A549 (cell line): ENCODE data around the gene QSOX1. TPM values are rescaled to one million over a fixed set of nuclear protein-coding genes. Genes with fewer than 3 reads are reported as not detected.

Experiments
- ATAC-seq, 2 experiments: fragments of 200-7000 bp in 1 of 2; fragments of >200 bp in 1 of 2; cut with Nextera tagmentation in 1 of 2; cut with Tn5 transposase in 1 of 2; 3 replicates each; pipeline versions ENCODE4 v1.8.0 to v1.9.1; 2018 to 2020; ENCODE audit warnings: mild to moderate bottlenecking in 1 of 2, moderate library complexity in 1 of 2
- CTCF ChIA-PET: fragments of 300-600 bp; sonication (Branson Sonifier 250); formaldehyde crosslinking; extraction: SDS; loops from one replicate; lab custom pipeline; 2021; ENCODE audit warnings: antibody characterized with exemption, inconsistent platforms; lab: Yijun Ruan, JAX
- POLR2A ChIA-PET: fragments of 350-600 bp; formaldehyde crosslinking; extraction: SDS; loops from one replicate; lab custom pipeline; 2021; ENCODE audit warnings: antibody characterized with exemption, inconsistent platforms; lab: Yijun Ruan, JAX
- DNase-seq, 2 experiments: peaks; one replicate each; pipeline versions ENCODE4 v3.0.0 to v3.0.0-alpha.2; 2011 to 2016; ENCODE audit warnings: low read depth in 1 of 2, low spot score in 1 of 2
- FAIRE-seq: peaks from 2 replicates; lab custom pipeline; 2011; peaks lifted over from hg19 to GRCh38; lab: Jason Lieb, UNC
- H3K27ac ChIP-seq, 2 experiments: fragments of >200 bp; sonication (Bioruptor Twin); formaldehyde crosslinking; 3 replicates each; pipeline ENCODE4 v1.5.1; 2016 to 2017
- H3K4me1 ChIP-seq: fragments of >200 bp; sonication (Bioruptor Twin); formaldehyde crosslinking; 3 replicates; pipeline ENCODE4 v1.6.1; 2016
- H3K4me2 ChIP-seq: fragments of >200 bp; sonication (Bioruptor Twin); formaldehyde crosslinking; 3 replicates; pipeline ENCODE4 v1.6.1; 2016
- H3K4me3 ChIP-seq: fragments of >200 bp; sonication (Bioruptor Twin); formaldehyde crosslinking; 3 replicates; pipeline ENCODE4 v1.5.1; 2016
- H3K9me3 ChIP-seq: fragments of >200 bp; sonication (Bioruptor Twin); formaldehyde crosslinking; 3 replicates; pipeline ENCODE4 v1.6.1; 2016
- CBX2 ChIP-seq: fragments of 200-600 bp; sonication (generic); IDR thresholded peaks from 2 replicates; pipeline ENCODE4 v1.6.1; 2016; ENCODE audit warnings: low read depth, mild to moderate bottlenecking, borderline replicate concordance
- CBX8 ChIP-seq: fragments of 200-600 bp; sonication (generic); IDR thresholded peaks from 2 replicates; pipeline ENCODE4 v1.6.1; 2016
- CTCF ChIP-seq: fragments of >200 bp; sonication (Bioruptor Twin); formaldehyde crosslinking; IDR thresholded peaks from 3 replicates; pipeline ENCODE4 v1.5.1; 2016
- ESRRA ChIP-seq: fragments of 150-350 bp; IDR thresholded peaks from 2 replicates; pipeline ENCODE4 v1.6.1; 2014; ENCODE audit warnings: mild to moderate bottlenecking, low read length, borderline replicate concordance
- GATA3 ChIP-seq: IDR thresholded peaks from 2 replicates; pipeline ENCODE4 v1.6.1; 2012; ENCODE audit warnings: borderline replicate concordance
- HDAC2 ChIP-seq: fragments of 200-600 bp; sonication (generic); IDR thresholded peaks from 2 replicates; pipeline ENCODE4 v1.6.1; 2016
- HES2 ChIP-seq: fragments of >200 bp; sonication (Bioruptor Twin); formaldehyde crosslinking; IDR thresholded peaks from 2 replicates; pipeline ENCODE4 v1.6.1; 2016
- HEYL ChIP-seq: fragments of 250-450 bp; sonication (Bioruptor Pico); IDR thresholded peaks from 2 replicates; pipeline ENCODE4 v1.8.0; 2021; ENCODE audit warnings: mild to moderate bottlenecking, moderate library complexity
- JUN ChIP-seq, 2 experiments: fragments of >200 bp; sonication (Bioruptor Twin); formaldehyde crosslinking; IDR thresholded peaks; 2 replicates in 1 of 2; 3 replicates in 1 of 2; pipeline ENCODE4 v1.6.1; 2016 to 2017
- JUNB ChIP-seq: fragments of >200 bp; sonication (Bioruptor Twin); formaldehyde crosslinking; IDR thresholded peaks from 2 replicates; pipeline ENCODE4 v1.6.1; 2016
- KDM1A ChIP-seq: fragments of 200-600 bp; sonication (generic); IDR thresholded peaks from 2 replicates; pipeline ENCODE4 v1.6.1; 2016; ENCODE audit warnings: low read depth, mild to moderate bottlenecking
- MAFK ChIP-seq: fragments of 450-650 bp; IDR thresholded peaks from 2 replicates; pipeline ENCODE4 v1.6.1; 2014; ENCODE audit not compliant: partially characterized antibody
- MAX ChIP-seq: IDR thresholded peaks from 2 replicates; pipeline ENCODE4 v1.6.1; 2012
- MYC ChIP-seq: IDR thresholded peaks from 2 replicates; pipeline ENCODE4 v1.6.1; 2012; ENCODE audit warnings: mild to moderate bottlenecking, inconsistent platforms, low read length, improper control_type of control experiment, borderline replicate concordance
- POLR2A ChIP-seq: IDR thresholded peaks from 2 replicates; pipeline ENCODE4 v1.6.1; 2012; ENCODE audit warnings: mild to moderate bottlenecking, low read length
- RAD21 ChIP-seq, 2 experiments: fragments of >200 bp in 1 of 2; sonication (Bioruptor Twin) in 1 of 2; formaldehyde crosslinking in 1 of 2; IDR thresholded peaks in 1 of 2; conservative IDR thresholded peaks in 1 of 2; 2 replicates in 1 of 2; 3 replicates in 1 of 2; pipeline ENCODE4 v1.6.1; 2012 to 2018; ENCODE audit warnings: inconsistent platforms in 1 of 2
- RARB ChIP-seq: fragments of 250-450 bp; sonication (Bioruptor Pico); IDR thresholded peaks from 2 replicates; pipeline ENCODE4 v1.8.0; 2021; ENCODE audit warnings: mild to moderate bottlenecking, moderate library complexity
- RFX5 ChIP-seq: fragments of 450-650 bp; IDR thresholded peaks from 2 replicates; pipeline ENCODE4 v1.7.1; 2014; ENCODE audit warnings: antibody characterized with exemption, mild to moderate bottlenecking, moderate library complexity
- SMC3 ChIP-seq: fragments of >200 bp; sonication (Bioruptor Twin); formaldehyde crosslinking; IDR thresholded peaks from 3 replicates; pipeline ENCODE4 v1.6.1; 2018; ENCODE audit warnings: inconsistent platforms
- SREBF2 ChIP-seq: fragments of 450-650 bp; IDR thresholded peaks from 2 replicates; pipeline ENCODE4 v1.6.1; 2014; ENCODE audit warnings: mild to moderate bottlenecking, moderate library complexity
- ZFP36 ChIP-seq: fragments of 450-650 bp; IDR thresholded peaks from 2 replicates; pipeline ENCODE4 v1.6.1; 2014; ENCODE audit warnings: borderline replicate concordance; ENCODE audit not compliant: partially characterized antibody
- ZNF302 ChIP-seq: fragments of 250-450 bp; sonication (Bioruptor Pico); IDR thresholded peaks from 2 replicates; pipeline ENCODE4 v1.9.0; 2021; ENCODE audit warnings: inconsistent platforms, mild to moderate bottlenecking, moderate library complexity
- WGBS: methylation state at CpG from one replicate; pipeline ENCODE4 v1.1.6; 2017; ENCODE audit errors: missing lambda C conversion rate; 5-methylcytosine and 5-hydroxymethylcytosine counted together
- polyA plus RNA-seq, 4 experiments: library from polyadenylated mRNA; depleted of rRNA in 3 of 4; stranded (reverse); fragments of >200 nt; fragmentation: RNase III in 1 of 4; extraction: RNeasy Plus Mini Kit Qiagen cat#74134 plus additional on column Dnase treatment in 1 of 4; gene quantifications; 2 replicates in 3 of 4; 3 replicates in 1 of 4; pipeline ENCODE4 v1.2.3, GENCODE V29; 2011 to 2017
- TF ChIP-seq, protein P1 (sequence below): fragments of 450-650 bp; IDR thresholded peaks from 2 replicates; pipeline ENCODE4 v1.6.1; 2014; ENCODE audit warnings: antibody characterized with exemption
- TF ChIP-seq, protein P2 (sequence below): IDR thresholded peaks from 2 replicates; pipeline ENCODE4 v1.6.1; 2012
- TF ChIP-seq, protein P3 (sequence below): fragments of 200-600 bp; sonication (generic); IDR thresholded peaks from 2 replicates; pipeline ENCODE4 v1.6.1; 2016; ENCODE audit warnings: antibody characterized with exemption, mild to moderate bottlenecking, moderate library complexity
- TF ChIP-seq, protein P4 (sequence below): fragments of 250-450 bp; sonication (Bioruptor Pico); IDR thresholded peaks from 2 replicates; pipeline ENCODE4 v1.5.0; 2021; ENCODE audit warnings: mild to moderate bottlenecking, moderate library complexity, borderline replicate concordance

Gene QSOX1
- polyA plus RNA-seq, 2 of the 4 experiments (the other 2 are of a cell fraction) = 43.8 to 60.2 TPM

DNA sequence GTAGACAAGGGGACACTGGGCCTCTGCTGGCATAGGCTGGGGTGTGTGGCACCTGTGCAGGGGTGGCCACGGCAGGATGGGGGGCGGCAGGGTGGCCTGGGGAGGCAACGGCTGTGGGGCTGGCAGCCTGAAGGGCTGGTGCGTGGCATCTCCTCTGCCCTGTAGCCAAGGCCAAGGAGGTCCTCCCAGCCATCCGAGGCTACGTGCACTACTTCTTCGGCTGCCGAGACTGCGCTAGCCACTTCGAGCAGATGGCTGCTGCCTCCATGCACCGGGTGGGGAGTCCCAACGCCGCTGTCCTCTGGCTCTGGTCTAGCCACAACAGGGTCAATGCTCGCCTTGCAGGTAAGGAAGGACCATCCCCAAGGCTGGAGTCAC lies 39.4 kb downstream of the QSOX1 start (continued):
- TF ChIP-seq, protein P1, sequence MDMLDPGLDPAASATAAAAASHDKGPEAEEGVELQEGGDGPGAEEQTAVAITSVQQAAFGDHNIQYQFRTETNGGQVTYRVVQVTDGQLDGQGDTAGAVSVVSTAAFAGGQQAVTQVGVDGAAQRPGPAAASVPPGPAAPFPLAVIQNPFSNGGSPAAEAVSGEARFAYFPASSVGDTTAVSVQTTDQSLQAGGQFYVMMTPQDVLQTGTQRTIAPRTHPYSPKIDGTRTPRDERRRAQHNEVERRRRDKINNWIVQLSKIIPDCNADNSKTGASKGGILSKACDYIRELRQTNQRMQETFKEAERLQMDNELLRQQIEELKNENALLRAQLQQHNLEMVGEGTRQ = no peak
- TF ChIP-seq CTCF (no peak), HES2 (no peak)

GRCh38 chr1:180194546-180195207 lies 40.0 kb downstream of the QSOX1 start:
- FAIRE-seq = no peak
- no peak for ATAC-seq
- no peak for TF ChIP-seq GATA3
- TF ChIP-seq, protein P2, sequence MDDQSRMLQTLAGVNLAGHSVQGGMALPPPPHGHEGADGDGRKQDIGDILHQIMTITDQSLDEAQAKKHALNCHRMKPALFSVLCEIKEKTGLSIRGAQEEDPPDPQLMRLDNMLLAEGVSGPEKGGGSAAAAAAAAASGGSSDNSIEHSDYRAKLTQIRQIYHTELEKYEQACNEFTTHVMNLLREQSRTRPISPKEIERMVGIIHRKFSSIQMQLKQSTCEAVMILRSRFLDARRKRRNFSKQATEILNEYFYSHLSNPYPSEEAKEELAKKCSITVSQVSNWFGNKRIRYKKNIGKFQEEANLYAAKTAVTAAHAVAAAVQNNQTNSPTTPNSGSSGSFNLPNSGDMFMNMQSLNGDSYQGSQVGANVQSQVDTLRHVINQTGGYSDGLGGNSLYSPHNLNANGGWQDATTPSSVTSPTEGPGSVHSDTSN = no peak
- Histone ChIP-seq H3K9me3 (no peaks in the 10 kb centered on the region), H3K4me1 (no peaks in the 10 kb centered on the region), H3K4me3 (no peak overlapping the region), H3K4me2 (no peak overlapping the region), H3K27ac (no peak overlapping the region)
- POLR2A ChIA-PET = no interaction called here
- CTCF ChIA-PET = interaction anchor here (1.0 to 9.2 kb wide), 3 partner anchors 15 to 288 kb away, joined by 4 to 50 read pairs (median 4); no protein-coding TSS in a partner anchor
- no peak for DNase-seq
- 88% methylated on average over 19 of the region's 19 CpGs for WGBS

DNA sequence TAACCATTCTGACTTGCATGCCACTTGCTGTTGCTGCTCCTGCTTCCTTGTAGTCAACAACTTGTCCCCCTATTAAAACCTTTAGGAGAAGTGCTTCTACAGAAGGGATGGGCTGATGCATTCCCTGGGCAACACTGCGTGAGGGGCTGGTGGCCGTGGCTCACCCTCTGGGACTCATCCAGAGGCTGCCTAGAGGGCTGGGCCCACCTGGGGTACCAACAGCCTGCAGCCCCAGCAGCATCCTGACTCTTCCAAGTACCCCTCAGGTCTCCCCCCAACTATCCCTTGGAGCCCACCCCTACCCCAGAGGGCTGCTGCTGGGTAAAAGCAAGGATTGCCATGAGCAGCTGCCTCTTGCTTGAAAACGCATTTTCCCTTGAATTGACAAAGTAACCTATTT lies 40.7 kb downstream of the QSOX1 start:
- ChIA-PET CTCF (interaction anchor here (1.0 to 9.2 kb wide), 4 partner anchors 9 to 287 kb away, joined by 4 to 77 read pairs (median 27); no protein-coding TSS in a partner anchor), POLR2A (no interaction called here)
- FAIRE-seq = no peak

DNA sequence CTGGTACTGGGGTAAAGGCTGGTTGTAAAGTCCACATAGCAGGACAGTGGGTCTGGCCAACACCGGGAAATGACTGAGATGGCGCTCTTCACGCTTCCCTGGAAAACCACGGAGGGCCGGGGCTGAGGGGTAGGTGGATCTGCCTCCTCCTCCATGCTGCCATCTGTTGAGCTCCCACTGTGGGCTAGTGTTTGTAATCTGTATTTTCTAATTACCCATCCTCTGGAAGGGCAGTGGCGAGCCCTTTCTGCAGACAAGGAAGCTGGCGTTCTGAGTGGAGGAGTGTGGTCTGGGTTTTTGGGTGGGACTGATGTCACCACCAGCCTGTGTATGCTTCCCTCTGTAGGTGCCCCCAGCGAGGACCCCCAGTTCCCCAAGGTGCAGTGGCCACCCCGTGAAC lies 41.2 kb downstream of the QSOX1 start:
- ATAC-seq (no peak), DNase-seq (no peak), FAIRE-seq (no peak)
- ChIA-PET CTCF (interaction anchor here (1.0 to 9.2 kb wide), 3 partner anchors 10 to 36 kb away, joined by 3 to 77 read pairs (median 50); no protein-coding TSS in a partner anchor), POLR2A (no interaction called here)
- Histone ChIP-seq H3K9me3 (no peaks in the 10 kb centered on the region), H3K4me2 (no peak overlapping the region), H3K27ac (no peak overlapping the region), H3K4me3 (no peak overlapping the region), H3K4me1 (no peaks in the 10 kb centered on the region)
- 92% methylated on average over 9 of the region's 9 CpGs for WGBS
- no peak for TF ChIP-seq SREBF2
- TF ChIP-seq, protein P3, sequence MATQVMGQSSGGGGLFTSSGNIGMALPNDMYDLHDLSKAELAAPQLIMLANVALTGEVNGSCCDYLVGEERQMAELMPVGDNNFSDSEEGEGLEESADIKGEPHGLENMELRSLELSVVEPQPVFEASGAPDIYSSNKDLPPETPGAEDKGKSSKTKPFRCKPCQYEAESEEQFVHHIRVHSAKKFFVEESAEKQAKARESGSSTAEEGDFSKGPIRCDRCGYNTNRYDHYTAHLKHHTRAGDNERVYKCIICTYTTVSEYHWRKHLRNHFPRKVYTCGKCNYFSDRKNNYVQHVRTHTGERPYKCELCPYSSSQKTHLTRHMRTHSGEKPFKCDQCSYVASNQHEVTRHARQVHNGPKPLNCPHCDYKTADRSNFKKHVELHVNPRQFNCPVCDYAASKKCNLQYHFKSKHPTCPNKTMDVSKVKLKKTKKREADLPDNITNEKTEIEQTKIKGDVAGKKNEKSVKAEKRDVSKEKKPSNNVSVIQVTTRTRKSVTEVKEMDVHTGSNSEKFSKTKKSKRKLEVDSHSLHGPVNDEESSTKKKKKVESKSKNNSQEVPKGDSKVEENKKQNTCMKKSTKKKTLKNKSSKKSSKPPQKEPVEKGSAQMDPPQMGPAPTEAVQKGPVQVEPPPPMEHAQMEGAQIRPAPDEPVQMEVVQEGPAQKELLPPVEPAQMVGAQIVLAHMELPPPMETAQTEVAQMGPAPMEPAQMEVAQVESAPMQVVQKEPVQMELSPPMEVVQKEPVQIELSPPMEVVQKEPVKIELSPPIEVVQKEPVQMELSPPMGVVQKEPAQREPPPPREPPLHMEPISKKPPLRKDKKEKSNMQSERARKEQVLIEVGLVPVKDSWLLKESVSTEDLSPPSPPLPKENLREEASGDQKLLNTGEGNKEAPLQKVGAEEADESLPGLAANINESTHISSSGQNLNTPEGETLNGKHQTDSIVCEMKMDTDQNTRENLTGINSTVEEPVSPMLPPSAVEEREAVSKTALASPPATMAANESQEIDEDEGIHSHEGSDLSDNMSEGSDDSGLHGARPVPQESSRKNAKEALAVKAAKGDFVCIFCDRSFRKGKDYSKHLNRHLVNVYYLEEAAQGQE = no peak
- no peak for TF ChIP-seq RFX5
- TF ChIP-seq, protein P4, sequence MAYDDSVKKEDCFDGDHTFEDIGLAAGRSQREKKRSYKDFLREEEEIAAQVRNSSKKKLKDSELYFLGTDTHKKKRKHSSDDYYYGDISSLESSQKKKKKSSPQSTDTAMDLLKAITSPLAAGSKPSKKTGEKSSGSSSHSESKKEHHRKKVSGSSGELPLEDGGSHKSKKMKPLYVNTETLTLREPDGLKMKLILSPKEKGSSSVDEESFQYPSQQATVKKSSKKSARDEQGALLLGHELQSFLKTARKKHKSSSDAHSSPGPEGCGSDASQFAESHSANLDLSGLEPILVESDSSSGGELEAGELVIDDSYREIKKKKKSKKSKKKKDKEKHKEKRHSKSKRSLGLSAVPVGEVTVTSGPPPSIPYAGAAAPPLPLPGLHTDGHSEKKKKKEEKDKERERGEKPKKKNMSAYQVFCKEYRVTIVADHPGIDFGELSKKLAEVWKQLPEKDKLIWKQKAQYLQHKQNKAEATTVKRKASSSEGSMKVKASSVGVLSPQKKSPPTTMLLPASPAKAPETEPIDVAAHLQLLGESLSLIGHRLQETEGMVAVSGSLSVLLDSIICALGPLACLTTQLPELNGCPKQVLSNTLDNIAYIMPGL (CRISPR knock-in tag) = no peak
- no peak for TF ChIP-seq MYC
- no peak for TF ChIP-seq RAD21 (conservative IDR thresholded peaks at IDR 0.05 in 1 of 2, IDR thresholded peaks at IDR 0.05 in 1 of 2)

More for the DNA sequence above, 40.7 kb downstream of the QSOX1 start:
- no peak overlapping the region for H3K4me2 ChIP-seq
- H3K4me3 ChIP-seq = no peak overlapping the region
- H3K27ac ChIP-seq = no peak overlapping the region
- DNase-seq = no peak
- TF ChIP-seq JUNB = no peak
- no peak for TF ChIP-seq ESRRA
- no peak for TF ChIP-seq ZNF302 (CRISPR knock-in tag)
- no peak for TF ChIP-seq HEYL (CRISPR knock-in tag)
- no peak for TF ChIP-seq MAX
- no peak for TF ChIP-seq POLR2A
- TF ChIP-seq RFX5 = no peak
- no peak for TF ChIP-seq KDM1A
- no peak for TF ChIP-seq ZFP36
- no peak for TF ChIP-seq JUN (IDR thresholded peaks at IDR 0.05)
- no peak for TF ChIP-seq RARB (CRISPR knock-in tag)
- no peak for TF ChIP-seq SMC3
- no peak for TF ChIP-seq HES2
- TF ChIP-seq RAD21 (conservative IDR thresholded peaks at IDR 0.05 in 1 of 2, IDR thresholded peaks at IDR 0.05 in 1 of 2) = no peak
- TF ChIP-seq CBX8 = no peak
- no peak for TF ChIP-seq MAFK
- TF ChIP-seq HDAC2 = no peak
- no peak for TF ChIP-seq CBX2
- TF ChIP-seq, all 56 proteins: peak for 0
- no peak for ATAC-seq
- H3K9me3 ChIP-seq = no peaks in the 10 kb centered on the region
- no peaks in the 10 kb centered on the region for H3K4me1 ChIP-seq
- 91% methylated on average over 3 of the region's 3 CpGs for WGBS
